Measurements from ENCODE around the gene TMEM266.

TMEM266 gene

GRCh38 chr15:76169911-76170800 lies 110.4 kb downstream of the TMEM266 start:
- in situ Hi-C loops (cut with HindIII; ENCODE audit: low sequenced_read_pairs) = no loop called here

GRCh38 chr15:76172782-76173181 lies 113.0 kb downstream of the TMEM266 start:
- in situ Hi-C loops (cut with HindIII; ENCODE audit: low sequenced_read_pairs) = no loop called here
- DNase-seq (ENCODE audit: low read depth, low spot score) = no peak
- no peak for TF ChIP-seq CTCF (IDR thresholded peaks at IDR 0.05; ENCODE audit: low read depth, low read length)
- H3K4me3 ChIP-seq (ENCODE audit: low read depth, low read length) = no peak overlapping the region

More at GRCh38 chr15:76169911-76170800, 110.4 kb downstream of the TMEM266 start:
- TF ChIP-seq CTCF (IDR thresholded peaks at IDR 0.05; ENCODE audit: low read depth, low read length) = no peak
- no peak for DNase-seq (ENCODE audit: low read depth, low spot score)
- no peak overlapping the region for H3K4me3 ChIP-seq (ENCODE audit: low read depth, low read length)

- no peak for DNase-seq (ENCODE audit: low read depth, low spot score)
- no peak for TF ChIP-seq CTCF (IDR thresholded peaks at IDR 0.05; ENCODE audit: low read depth, low read length)
- no peak overlapping the region for H3K4me3 ChIP-seq (ENCODE audit: low read depth, low read length)
- in situ Hi-C loops (cut with HindIII; ENCODE audit: low sequenced_read_pairs) = no loop called here
These were observed 113.6 kb downstream of the TMEM266 start for GRCh38 chr15:76173317-76173834.

- in situ Hi-C loops (cut with HindIII; ENCODE audit: low sequenced_read_pairs) = no loop called here
- H3K4me3 ChIP-seq (ENCODE audit: low read depth, low read length) = no peak overlapping the region
- TF ChIP-seq CTCF (IDR thresholded peaks at IDR 0.05; ENCODE audit: low read depth, low read length) = no peak
- DNase-seq (ENCODE audit: low read depth, low spot score) = no peak
These were observed 114.9 kb downstream of the TMEM266 start for GRCh38 chr15:76174654-76175053.

GRCh38 chr15:76175442-76175841 lies 115.7 kb downstream of the TMEM266 start:
- in situ Hi-C loops (cut with HindIII; ENCODE audit: low sequenced_read_pairs) = no loop called here
- no peak for TF ChIP-seq CTCF (IDR thresholded peaks at IDR 0.05; ENCODE audit: low read depth, low read length)
- no peak for DNase-seq (ENCODE audit: low read depth, low spot score)
- H3K4me3 ChIP-seq (ENCODE audit: low read depth, low read length) = no peak overlapping the region

GRCh38 chr15:76176059-76176458 lies 116.3 kb downstream of the TMEM266 start:
- TF ChIP-seq CTCF (IDR thresholded peaks at IDR 0.05; ENCODE audit: low read depth, low read length) = no peak
- in situ Hi-C loops (cut with HindIII; ENCODE audit: low sequenced_read_pairs) = no loop called here
- no peak overlapping the region for H3K4me3 ChIP-seq (ENCODE audit: low read depth, low read length)
- DNase-seq (ENCODE audit: low read depth, low spot score) = no peak
